Pericardium fibroblast (primary cell): ENCODE measurements around the gene ATG12. TPM values are rescaled to one million over a fixed set of nuclear protein-coding genes. Genes with fewer than 3 reads are reported as not detected.

ENCODE experiments used
- total RNA-seq: library from RNA; depleted of rRNA; stranded (reverse); fragments of >200 nt; gene quantifications from 2 replicates; pipeline ENCODE4 v1.2.3, GENCODE V29; 2015

The ATG12 gene
- total RNA-seq, result 42.8 and 50.3 TPM in 2 replicates

GRCh38 chr5:115841382-115842088, at the start of gene ATG12, which contains the start of gene AP3S1:
Gene ATG12, minus strand, starts transcription at chr5:115841565. Its CDS starts 13 bp downstream, at chr5:115841552.
Gene AP3S1, plus strand, starts transcription at chr5:115841935. Its CDS starts 103 bp downstream, at chr5:115842038.

GRCh38 chr5:115816226-115817081, 24.9 kb downstream of the ATG12 start, which contains the start of gene CDO1:
Gene CDO1, minus strand, starts transcription at chr5:115816659. Its CDS starts 262 bp downstream, at chr5:115816397.

Other genes with a start within 250 kb of the ATG12 start
- 1.1 and 1.6 TPM in 2 replicates for gene TICAM2, start 239.1 kb downstream of the ATG12 start, total RNA-seq
- 70.4 and 97.2 TPM in 2 replicates for gene TMED7, start 215.5 kb downstream of the ATG12 start, total RNA-seq
- gene CDO1, start 24.9 kb downstream of the ATG12 start, total RNA-seq, result 7.9 and 25.1 TPM in 2 replicates
- gene AP3S1, start 370 bp upstream of the ATG12 start, total RNA-seq, result 132 and 248 TPM in 2 replicates
- 0.34 TPM in 1 of 2 replicates, not detected in the other for gene LVRN, start 120.9 kb upstream of the ATG12 start, total RNA-seq
- gene ARL14EPL, start 190.9 kb upstream of the ATG12 start, total RNA-seq, result not detected in 2 replicates
- gene COMMD10, start 243.5 kb upstream of the ATG12 start, total RNA-seq, result 26.5 and 29.5 TPM in 2 replicates